Islet of Langerhans (tissue), 1 donor: ENCODE measurements around the gene ELF2.
A peak's percentile ranks its signal among the peaks of the same experiment; 100 is the strongest.
"Not testable (repeated sequence)": the region's sequence is repeated elsewhere in the genome, so short reads cannot be mapped to it uniquely, and the experiment has no call there.

Source experiments
- FAIRE-seq: peaks from one replicate; lab custom pipeline; 2011; peaks lifted over from hg19 to GRCh38; lab: Jason Lieb, UNC

Gene ELF2

DNA sequence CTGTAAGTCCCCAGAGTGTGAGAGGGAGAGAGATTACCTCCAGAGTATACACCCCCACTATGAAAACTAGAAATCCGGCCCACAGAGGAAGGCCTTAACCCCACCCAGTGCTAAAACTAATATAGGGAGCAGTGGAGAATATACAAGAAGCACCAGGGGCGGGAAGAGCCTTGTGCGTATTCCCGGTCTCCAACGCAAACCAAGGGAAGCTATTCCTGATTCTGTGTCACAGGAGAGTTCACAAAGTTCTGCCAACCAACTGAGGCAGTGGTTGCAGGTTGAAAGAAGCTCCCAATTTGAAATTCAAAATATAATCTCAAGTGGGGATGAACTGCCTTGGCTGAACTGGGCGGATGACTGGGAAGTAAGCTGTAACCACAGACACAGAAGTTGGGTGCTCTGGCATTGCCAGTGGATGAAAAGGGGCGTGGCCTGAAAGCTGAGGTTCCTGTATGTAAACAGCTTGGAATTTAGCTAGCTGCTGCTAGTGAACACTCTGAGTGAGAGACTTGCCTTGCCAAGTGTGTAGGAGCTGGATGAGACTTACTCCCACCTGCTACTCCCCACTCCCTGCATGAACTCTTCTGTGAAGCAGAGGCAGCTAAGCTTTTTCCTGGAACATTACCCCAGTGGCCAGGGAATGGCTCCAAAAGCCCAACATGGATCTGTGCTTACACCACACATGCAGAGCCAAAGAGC lies 32.7 kb downstream of the ELF2 start:
- no peak for FAIRE-seq

- FAIRE-seq = no peak
Measured at GRCh38 chr4:139142980-139143379, 34.0 kb downstream of the ELF2 start.

- no peak for FAIRE-seq
Measured at GRCh38 chr4:139142087-139142486, 34.9 kb downstream of the ELF2 start.

GRCh38 chr4:139137763-139138162 lies 39.3 kb downstream of the ELF2 start:
- no peak for FAIRE-seq

DNA sequence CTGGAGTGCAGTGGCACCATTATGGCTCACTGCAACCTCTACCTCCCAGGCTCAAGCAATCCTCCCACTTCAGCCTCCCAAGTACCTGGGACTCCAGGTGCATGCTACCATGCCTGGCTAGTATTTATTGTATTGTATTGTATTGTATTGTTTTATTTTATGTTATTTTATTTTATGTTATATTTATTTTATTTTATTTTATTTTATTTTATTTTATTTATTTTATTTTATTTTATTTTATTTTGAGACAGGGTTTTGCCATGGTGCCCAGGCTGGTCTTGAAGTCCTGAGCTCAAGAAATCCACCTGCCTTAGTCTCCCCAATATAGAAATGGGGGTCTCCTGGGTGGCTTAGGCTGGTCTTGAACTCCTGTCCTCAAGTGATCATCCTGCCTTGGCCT lies 42.6 kb downstream of the ELF2 start:
- no peak for FAIRE-seq

- no peak for FAIRE-seq
Measured at GRCh38 chr4:139131209-139131870, 45.7 kb downstream of the ELF2 start.

- FAIRE-seq = no peak
Measured at GRCh38 chr4:139129206-139129605, 47.8 kb downstream of the ELF2 start.

GRCh38 chr4:139126898-139127297 lies 50.1 kb downstream of the ELF2 start:
- FAIRE-seq = no peak

DNA sequence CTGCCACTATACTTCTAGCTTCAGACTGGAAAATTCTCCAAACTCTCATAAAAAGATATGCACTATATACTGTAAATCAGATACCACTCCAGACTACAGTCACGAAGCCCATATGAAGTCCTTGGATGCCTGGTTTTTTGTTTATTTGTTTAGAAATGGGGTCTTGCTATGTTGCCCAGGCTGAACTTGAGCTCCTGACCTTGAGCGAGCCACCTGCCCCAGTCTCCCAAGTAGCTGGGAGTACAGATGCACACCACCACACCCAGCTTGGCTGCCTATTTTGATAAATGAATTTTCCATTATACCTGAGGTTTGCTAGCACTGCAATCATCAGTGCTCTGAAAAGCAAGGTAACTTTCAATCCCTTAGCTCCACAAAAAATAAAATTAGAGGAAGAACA lies 53.1 kb downstream of the ELF2 start:
- FAIRE-seq = no peak

GRCh38 chr4:139118365-139118764 lies 58.7 kb downstream of the ELF2 start:
- peak; percentile 49 for FAIRE-seq

DNA sequence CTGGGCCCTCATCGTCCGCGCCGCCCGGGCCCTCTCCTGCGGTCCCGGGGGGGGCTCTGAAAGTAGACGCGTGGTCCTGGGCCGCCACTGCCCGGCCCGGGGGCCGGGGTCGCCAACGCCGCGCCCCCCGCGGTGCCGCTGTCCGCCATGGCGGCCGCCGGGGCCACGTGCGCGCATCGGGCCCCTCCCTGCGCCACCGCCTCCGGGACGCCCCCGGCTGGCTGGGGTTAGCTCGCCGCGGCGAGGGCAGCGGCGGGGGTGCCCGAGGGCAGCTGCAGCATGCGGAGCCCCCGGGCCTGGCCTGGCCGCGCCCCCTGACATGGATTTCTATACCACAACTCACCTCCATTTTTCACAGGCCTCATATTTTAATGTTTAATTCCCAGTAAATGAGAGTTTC lies 61.8 kb downstream of the ELF2 start:
- no peak for FAIRE-seq

DNA sequence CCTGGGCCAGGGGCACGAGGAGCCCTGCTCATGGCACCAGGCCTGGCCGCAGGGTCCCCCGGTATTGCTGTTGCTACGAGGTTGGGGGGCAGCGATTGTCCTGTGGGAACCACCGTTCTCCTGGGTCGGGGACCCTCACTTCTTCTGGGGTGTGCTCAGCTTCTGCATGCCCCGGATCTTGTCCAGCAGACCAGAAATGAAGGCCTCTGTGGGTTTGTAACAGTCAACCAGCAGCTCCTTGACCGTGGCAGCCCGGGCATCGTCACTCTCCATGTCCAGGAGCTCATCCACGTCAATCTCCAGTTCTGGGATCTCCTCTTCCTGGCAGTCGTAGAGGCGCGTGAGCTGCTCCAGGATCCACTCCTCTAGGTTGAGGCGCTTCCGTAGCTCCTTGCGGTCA lies 62.2 kb downstream of the ELF2 start:
- FAIRE-seq = not testable (repeated sequence)

DNA sequence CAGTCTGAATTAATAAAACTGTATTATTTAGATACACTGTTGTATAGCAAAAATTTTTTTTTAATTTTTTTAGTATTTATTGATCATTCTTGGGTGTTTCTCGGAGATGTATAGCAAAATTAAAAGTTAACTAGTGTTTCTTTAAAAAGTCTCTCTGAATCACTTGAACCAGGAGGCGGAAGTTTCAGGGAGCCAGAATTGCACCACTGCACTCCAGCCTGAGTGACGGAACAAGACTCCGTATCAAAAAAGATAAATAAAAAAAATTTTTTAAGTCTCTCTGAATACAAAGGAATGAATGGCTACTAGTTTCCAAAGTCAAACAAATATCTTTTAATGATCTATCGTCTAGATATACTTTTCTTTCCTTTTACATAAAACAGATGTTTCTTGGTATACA lies 64.4 kb downstream of the ELF2 start:
- FAIRE-seq = no peak

- no peak for FAIRE-seq
Measured at GRCh38 chr4:139108567-139109128, 68.4 kb downstream of the ELF2 start.

DNA sequence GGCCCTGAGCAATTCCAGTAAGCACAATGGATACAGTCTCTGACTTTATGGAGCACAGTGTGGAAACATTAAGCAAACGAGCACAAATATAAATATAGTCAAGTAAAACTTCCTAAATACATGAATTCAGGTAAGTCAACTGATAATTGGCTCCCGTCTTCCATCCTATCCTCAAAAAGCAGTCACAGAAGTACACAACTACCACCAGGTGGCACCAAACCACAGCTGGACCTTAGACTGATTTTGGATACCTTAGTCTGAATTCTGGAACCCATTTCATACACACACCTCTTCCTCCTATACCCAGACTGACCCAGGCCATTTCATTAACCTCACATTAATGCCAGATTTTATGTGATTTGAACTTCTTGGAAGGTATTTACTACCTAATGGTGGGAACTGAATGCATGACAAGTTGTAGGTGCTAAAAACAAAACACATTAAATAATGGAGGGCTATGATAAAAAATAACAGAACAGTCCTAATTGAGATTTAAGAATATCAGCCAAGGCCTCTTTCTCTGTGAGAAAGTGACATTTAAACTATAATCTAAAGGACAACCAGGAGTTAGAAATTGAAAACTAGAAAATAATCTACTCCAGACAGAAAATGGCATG lies 77.5 kb downstream of the ELF2 start:
- FAIRE-seq = peak; percentile 93

GRCh38 chr4:139092271-139092670 lies 84.7 kb downstream of the ELF2 start:
- FAIRE-seq = no peak

- peak; percentile 56 for FAIRE-seq
Measured at GRCh38 chr4:139085141-139085540, 91.9 kb downstream of the ELF2 start.

DNA sequence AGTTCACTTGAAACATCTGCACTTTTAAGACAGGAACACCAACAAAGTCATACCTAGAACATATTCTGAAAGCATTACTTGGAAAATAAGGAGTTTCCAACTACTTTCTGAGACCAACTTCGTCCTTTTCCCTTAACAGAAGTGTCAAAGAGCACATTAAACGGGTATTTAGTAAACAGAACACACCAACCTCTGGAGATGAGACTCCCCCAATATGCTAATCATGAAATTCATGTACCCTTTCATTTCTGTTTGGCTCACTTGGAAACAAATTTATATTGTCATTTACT lies 92.3 kb downstream of the ELF2 start:
- FAIRE-seq = peak; percentile 64

DNA sequence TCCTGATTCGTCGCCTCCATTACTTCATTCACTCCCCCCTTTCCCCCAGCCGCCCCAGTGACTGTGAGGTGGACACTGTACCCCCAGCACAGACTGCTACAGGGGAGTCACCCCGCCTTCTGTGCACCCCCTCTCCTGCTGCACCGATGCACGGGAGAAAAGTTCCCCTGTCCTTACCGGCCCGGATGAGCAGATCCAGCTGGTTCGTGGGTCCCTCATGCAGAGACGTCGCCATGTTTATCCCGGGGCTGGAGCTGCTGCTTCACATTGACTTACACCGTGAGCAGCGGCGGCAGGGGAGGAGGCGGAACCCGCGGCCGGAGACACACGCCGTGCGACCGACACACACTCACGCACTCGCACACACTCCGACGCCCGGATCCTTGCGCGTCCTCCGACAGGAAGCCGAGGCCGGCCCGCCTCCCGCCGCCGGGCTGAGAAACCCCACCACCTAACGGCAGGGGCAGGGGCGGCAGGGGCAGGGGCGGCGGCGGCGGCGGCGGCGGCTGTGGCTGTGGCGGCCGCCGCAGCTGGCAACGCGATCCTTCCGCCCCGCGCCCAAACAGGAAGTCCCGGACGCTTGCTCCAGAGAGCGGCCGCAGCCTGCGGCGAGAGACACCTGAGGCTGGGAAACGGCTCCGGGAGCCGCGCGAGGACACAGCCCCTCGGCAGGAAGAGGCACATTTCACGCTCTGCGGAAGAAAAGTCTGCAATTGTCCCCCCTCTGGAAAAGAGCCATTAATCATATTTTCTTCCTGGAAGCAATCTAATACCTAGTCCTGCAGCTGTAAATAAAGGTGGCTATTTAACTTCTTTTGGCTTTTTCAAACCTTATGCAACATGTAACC lies 92.8 kb downstream of the ELF2 start:
- FAIRE-seq = no peak

DNA sequence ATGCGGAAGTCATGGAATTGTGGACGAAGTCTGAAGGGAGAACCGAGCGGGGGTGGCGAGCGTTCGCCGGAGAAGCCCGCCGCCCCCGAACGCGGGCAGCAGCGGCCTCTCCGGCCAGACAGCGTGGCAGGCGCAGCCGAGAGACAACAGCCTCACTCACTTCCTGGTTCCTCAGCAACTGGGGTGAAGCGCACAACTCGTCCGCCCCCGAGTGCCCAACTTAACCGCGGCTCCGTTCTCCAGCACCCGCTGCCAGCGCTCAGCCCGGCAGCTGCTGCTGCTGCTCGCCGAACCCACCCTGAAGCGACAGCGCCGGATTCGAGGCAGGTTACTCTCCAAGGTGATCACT lies 93.4 kb downstream of the ELF2 start:
- no peak for FAIRE-seq

DNA sequence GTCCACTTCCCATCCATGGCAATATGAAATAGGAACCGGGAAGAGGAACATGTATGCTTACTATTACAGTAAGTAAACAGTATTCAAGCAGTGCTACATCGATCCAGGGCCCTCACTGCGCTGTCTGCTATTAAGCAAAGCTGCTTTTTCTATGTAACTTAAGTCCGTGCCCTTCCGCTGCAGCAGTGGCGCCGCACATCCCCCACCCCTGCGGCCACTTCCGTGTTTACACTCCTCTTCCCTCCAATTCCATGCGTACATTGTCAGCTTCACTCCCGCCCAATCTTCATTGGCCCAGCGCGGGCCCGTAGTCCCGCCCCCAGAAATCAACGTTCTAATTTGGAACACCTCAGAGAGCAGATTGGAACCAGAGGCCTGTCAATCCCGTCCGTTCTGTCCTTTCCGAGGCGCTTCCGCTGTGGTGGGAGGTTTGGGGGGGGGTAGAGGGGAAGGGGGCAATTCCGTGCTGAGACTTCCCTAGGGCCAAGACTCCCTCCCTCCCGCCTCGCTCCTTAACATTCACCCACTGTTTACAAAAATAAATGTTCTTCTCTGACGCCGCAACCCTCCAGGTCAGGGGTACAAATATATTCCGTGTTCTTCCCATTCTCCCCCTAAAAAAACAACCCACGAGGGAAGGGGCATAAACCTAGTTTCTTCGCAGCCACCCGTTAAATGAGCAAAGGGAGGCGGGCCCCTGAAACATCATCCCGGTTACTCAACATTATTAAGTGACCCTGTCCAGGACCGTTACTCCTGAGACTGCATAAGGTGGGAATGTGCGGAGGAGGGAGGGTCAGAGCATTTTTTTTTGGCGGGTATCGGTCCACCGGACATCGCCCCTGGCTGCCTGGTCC lies 94.0 kb downstream of the ELF2 start:
- FAIRE-seq = peak; percentile 43

DNA sequence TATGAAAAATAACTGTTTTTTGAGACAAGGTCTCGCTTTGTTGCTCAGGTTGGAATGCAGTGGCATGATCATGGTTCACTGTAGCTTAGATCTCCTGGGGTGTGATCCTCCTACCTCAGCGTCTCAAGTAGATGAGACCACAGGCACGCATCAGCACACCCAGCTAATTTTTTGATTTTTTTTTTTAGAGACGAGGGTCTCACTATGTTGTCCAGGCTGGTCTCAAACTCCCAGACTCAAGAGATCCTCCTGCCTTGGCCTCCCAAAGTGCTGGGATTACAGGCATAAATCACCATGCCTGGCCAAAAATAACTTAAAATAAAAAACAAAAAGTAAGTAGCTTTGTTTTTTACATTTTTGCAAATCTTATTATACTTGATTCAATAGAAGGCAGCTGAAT lies 98.1 kb downstream of the ELF2 start:
- no peak for FAIRE-seq
